NCI-H526 treated with DMSO at 0.1 percent for 48 hours (cell line): ENCODE results near the gene CREB3L4.
A peak's percentile ranks its signal among the peaks of the same experiment; 100 is the strongest.

Experiments
- DNase-seq: peaks from one replicate; lab custom pipeline; 2025; lab: John Stamatoyannopoulos, UW

CREB3L4 gene

GRCh38 chr1:153967107-153967999, at the start of gene CREB3L4:
Gene CREB3L4, plus strand, starts transcription at chr1:153967902. Its CDS starts 624 bp downstream, at chr1:153968526.
- peak; percentile 100 for DNase-seq

- no peak for DNase-seq
Measured at GRCh38 chr1:153919876-153920852, 47.5 kb upstream of the CREB3L4 start.

DNA sequence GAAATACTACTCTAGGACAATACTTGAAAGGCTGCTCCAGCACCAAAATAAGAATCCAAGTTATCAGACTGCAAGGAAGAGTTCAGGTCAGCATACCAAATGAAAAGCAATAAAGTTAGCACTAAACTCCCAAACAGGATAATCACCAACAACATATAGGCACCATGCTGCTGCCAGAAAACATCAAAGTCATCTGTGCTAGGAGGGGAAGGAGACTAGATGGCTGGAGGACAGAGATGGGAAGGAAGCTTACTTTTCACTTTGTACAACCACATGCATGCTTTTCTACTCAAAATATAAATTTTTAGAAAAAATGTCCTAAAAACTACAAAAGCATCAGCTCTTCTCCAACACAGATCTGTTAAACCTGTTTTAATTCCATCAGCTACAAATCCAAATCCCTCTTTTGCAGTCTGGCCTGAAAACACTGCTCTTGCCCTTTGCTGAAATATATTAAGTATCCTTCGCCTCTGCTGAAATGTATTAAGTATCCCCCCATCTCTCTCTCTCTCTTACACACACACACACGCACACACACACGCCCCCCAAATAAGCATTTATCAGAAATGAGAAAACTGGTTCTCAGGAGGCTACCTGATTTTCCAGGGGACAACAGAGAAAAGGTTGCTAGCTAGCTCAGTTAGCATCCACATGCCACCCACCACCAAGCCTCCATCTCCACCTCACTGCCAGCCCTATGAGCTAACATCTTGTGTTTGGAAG, 46.5 kb upstream of the CREB3L4 start:
- no peak for DNase-seq

DNA sequence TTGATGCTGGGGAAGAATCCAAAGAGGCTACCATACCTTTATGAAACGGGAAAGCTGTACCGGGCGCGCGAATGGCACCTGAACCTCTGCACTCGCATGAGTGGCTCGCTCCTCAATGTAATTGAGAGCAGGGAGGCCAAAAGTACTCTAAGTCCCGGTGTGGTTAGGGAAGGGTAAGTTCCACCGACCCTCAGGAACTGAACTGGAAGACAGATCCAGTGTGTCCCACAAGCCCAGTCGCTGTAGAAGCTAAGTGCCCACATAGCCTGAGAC, 46.0 kb upstream of the CREB3L4 start:
- peak; percentile 65 for DNase-seq

DNA sequence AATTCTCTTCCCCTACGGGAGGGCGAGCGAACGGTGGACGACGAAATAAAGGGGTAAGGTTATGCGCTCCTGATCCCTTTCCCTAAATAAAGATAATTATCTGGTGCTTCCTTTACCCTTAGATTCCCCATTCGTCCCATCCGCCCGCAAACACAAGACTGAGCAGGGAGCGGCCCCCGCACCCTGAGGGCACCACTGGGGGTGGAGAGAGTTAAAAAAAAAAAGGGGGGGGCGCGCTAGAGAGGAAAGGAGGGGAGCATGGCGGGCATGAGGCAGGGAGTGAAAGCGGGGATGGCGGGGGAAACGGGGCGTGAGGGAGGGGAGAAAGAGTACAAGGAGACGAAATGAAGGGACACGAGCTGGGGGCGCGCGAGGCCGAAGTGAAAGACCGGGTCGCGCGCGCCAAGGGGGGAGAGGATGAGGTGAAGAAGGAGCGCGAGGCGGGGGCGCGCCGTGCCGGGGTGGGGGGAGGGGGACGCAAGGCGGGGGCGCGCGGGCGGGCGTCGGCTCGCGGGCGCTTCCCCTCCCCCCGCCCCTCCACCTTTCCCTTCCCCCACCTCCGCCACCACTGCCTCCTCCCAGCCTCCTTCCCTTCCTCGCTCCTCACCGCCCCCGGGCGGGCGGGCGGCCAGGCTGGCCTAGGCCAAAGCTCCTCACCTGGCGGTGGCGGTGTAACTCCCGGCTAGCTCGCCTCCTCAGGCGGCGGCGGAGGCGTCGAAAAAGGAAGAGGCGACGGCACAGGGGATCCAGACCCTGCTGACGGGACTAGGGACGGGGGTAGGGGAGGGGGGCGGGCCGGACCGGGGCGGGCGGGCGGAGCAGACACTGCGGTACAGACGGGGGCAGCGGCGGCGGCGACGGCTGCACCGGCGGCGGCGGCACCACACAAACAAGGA, 45.4 kb upstream of the CREB3L4 start:
- DNase-seq, result peak; percentile 96

GRCh38 chr1:153922972-153923925, 44.5 kb upstream of the CREB3L4 start, which contains the start of gene GATAD2B:
Gene GATAD2B, minus strand, starts transcription at chr1:153922972. Its CDS starts 94,625 bp downstream, at chr1:153828347.
- DNase-seq, result peak; percentile 100

- DNase-seq, result no peak
Measured at GRCh38 chr1:153926405-153926804, 41.3 kb upstream of the CREB3L4 start.

DNA sequence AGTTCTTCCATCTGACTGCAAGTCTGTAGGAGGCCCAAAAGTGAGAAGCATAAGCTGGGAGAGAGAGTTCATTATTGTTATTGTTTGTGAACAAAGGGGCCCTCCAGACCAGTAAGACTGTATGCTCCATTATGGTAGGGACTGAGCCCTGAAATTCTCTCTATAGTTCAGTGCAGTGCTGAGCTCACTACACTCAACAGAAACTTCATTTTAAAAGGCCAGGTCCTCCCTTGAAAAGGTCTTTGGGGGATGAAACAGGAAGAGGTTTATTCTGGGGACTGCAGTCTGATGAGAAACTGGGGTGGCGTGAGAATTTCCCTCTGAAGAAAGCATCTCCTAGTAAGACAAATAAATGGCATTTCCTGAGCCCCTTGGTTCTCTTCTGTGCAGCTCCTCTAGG, 39.5 kb upstream of the CREB3L4 start:
- DNase-seq, result no peak

- DNase-seq, result no peak
Measured at GRCh38 chr1:153928791-153929341, 38.8 kb upstream of the CREB3L4 start.

- DNase-seq, result no peak
Measured at GRCh38 chr1:153929426-153929825, 38.3 kb upstream of the CREB3L4 start.

GRCh38 chr1:153929981-153930948, 37.4 kb upstream of the CREB3L4 start:
- DNase-seq, result no peak

- no peak for DNase-seq
Measured at GRCh38 chr1:153932156-153933131, 35.3 kb upstream of the CREB3L4 start.

DNA sequence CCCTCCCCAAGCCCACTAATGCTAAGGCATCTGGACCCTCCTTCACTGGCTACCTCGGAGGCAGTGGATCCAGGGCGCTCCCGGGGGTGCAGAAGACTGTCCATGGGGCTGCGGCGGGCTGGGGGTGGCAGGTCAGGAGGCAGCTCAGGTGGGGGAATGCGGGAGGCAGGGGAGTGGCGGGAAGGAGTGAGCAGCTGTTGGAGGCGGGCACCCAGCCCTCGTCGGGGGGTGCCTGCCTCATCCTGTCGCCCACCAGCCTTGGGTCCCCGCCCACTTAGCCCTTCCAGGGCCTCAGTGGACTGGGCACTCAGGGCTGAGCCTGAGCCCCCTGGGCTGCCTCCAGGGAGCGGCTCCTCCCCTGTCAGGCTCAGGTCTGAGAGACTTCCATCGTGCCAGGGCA, 34.3 kb upstream of the CREB3L4 start:
- no peak for DNase-seq

GRCh38 chr1:153933955-153934354, 33.7 kb upstream of the CREB3L4 start:
- DNase-seq, result no peak

DNA sequence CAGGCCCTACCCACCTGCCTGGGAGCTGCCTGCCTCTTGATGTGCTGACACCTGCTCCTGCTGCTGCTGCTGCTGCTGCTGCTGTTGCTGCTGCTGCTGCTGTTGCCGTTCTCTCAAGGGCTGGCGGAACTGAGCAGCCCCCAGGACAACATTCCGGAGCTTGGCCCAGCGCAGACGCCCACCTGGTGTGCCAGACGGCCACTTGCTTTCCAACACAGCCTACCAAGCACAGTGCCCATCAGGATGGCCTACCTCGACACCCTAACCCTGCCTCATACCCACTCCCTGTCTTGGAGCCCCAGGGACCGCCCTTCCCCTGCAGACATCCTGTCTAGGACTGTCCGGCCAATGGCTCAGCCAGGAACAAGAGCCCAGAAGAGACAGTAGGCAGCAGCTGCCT, 33.0 kb upstream of the CREB3L4 start:
- no peak for DNase-seq

- DNase-seq, result no peak
Measured at GRCh38 chr1:153936011-153936802, 31.5 kb upstream of the CREB3L4 start.
